Ishikawa (cell line): Measurements from ENCODE around the gene MTG2.

Experiments used
- CREB1 ChIP-seq: IDR thresholded peaks from 2 replicates; pipeline ENCODE4 v1.6.1; 2012; ENCODE audit warnings: low read depth
- FOXM1 ChIP-seq: IDR thresholded peaks from 2 replicates; pipeline ENCODE4 v1.6.1; 2012; ENCODE audit warnings: low read depth, borderline replicate concordance
- NFIC ChIP-seq: IDR thresholded peaks from 2 replicates; pipeline ENCODE4 v1.6.1; 2012
- TEAD4 ChIP-seq: IDR thresholded peaks from 2 replicates; pipeline ENCODE4 v1.6.1; 2012
- TF ChIP-seq, protein P1 (sequence below): IDR thresholded peaks from 2 replicates; pipeline ENCODE4 v1.6.1; 2012
- TF ChIP-seq, protein P2 (sequence below): IDR thresholded peaks from 2 replicates; pipeline ENCODE4 v1.6.1; 2012; ENCODE audit warnings: low read depth, mild to moderate bottlenecking

DNA sequence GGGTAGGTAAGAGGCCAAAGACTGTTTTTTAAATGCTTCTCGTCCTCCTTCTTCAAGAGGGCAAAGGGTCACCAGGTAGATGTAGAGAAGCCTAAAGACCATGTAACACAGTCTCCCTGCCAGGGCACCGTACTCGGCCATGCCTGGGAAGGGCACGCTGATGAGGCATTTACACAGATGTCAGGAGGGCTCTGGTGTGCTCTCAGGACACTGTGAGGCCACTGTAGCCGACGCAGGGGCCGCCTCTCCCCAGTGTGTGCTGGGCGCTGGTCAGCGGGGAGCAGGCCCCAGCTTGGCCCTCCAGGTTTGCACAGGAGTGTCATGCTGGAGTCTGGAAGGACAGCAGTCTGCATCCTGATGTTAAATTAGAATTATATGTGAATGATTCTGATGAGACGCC is 7.1 kb upstream of the MTG2 start:
- TF ChIP-seq NFIC (no peak), FOXM1 (no peak), TEAD4 (no peak), CREB1 (no peak)
- TF ChIP-seq, protein P1, sequence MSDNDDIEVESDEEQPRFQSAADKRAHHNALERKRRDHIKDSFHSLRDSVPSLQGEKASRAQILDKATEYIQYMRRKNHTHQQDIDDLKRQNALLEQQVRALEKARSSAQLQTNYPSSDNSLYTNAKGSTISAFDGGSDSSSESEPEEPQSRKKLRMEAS: no peak
- TF ChIP-seq, protein P2, sequence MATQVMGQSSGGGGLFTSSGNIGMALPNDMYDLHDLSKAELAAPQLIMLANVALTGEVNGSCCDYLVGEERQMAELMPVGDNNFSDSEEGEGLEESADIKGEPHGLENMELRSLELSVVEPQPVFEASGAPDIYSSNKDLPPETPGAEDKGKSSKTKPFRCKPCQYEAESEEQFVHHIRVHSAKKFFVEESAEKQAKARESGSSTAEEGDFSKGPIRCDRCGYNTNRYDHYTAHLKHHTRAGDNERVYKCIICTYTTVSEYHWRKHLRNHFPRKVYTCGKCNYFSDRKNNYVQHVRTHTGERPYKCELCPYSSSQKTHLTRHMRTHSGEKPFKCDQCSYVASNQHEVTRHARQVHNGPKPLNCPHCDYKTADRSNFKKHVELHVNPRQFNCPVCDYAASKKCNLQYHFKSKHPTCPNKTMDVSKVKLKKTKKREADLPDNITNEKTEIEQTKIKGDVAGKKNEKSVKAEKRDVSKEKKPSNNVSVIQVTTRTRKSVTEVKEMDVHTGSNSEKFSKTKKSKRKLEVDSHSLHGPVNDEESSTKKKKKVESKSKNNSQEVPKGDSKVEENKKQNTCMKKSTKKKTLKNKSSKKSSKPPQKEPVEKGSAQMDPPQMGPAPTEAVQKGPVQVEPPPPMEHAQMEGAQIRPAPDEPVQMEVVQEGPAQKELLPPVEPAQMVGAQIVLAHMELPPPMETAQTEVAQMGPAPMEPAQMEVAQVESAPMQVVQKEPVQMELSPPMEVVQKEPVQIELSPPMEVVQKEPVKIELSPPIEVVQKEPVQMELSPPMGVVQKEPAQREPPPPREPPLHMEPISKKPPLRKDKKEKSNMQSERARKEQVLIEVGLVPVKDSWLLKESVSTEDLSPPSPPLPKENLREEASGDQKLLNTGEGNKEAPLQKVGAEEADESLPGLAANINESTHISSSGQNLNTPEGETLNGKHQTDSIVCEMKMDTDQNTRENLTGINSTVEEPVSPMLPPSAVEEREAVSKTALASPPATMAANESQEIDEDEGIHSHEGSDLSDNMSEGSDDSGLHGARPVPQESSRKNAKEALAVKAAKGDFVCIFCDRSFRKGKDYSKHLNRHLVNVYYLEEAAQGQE: no peak
